Adrenal gland (tissue), 5 donors: ENCODE measurements around the gene PSMA6.

Source experiments
- POLR2A ChIP-seq, 2 donors: fragments of 450-650 bp; IDR thresholded peaks; one replicate each; pipeline ENCODE4 v1.6.1; 2017; ENCODE audit warnings: antibody characterized with exemption in 2 of 2, mild to moderate bottlenecking in 2 of 2, moderate library complexity in 1 of 2
- TF ChIP-seq, protein P1 (sequence below), 6 experiments: fragments of 450-650 bp in 4 of 6; fragments of 200-600 bp in 2 of 6; sonication (generic) in 1 of 6; IDR thresholded peaks; 1 replicate in 5 of 6; 2 replicates in 1 of 6; pipeline versions ENCODE4 v1.5.1 to v1.8.0; 2016 to 2021; ENCODE audit warnings: antibody characterized with exemption in 6 of 6, mild to moderate bottlenecking in 2 of 6, moderate library complexity in 1 of 6
- donor health status: DM: no; HTN: no; CAD: no.

DNA sequence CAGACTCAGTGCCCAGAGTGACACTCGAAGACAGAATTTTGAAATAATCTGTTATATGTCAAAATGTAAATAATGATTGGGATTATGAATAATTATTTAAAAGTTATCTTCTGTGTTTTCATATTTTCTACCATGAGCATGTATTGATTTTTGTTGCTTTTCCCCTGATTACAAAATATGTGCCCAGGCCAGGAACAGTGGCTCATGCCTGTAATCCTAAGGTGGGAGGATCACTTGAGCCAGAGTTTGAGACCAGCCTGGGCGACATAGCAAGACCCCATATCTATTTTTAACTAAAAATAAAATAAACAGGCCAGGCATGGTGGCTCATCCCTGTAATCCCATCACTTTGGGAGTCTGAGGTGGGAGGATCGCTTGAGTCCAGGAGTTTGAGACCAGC, 13.5 kb downstream of the PSMA6 start:
- TF ChIP-seq, protein P1, sequence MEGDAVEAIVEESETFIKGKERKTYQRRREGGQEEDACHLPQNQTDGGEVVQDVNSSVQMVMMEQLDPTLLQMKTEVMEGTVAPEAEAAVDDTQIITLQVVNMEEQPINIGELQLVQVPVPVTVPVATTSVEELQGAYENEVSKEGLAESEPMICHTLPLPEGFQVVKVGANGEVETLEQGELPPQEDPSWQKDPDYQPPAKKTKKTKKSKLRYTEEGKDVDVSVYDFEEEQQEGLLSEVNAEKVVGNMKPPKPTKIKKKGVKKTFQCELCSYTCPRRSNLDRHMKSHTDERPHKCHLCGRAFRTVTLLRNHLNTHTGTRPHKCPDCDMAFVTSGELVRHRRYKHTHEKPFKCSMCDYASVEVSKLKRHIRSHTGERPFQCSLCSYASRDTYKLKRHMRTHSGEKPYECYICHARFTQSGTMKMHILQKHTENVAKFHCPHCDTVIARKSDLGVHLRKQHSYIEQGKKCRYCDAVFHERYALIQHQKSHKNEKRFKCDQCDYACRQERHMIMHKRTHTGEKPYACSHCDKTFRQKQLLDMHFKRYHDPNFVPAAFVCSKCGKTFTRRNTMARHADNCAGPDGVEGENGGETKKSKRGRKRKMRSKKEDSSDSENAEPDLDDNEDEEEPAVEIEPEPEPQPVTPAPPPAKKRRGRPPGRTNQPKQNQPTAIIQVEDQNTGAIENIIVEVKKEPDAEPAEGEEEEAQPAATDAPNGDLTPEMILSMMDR (IDR thresholded peaks at IDR 0.05), result no peak
- TF ChIP-seq POLR2A (IDR thresholded peaks at IDR 0.05), result no peak
